Astrocyte of the cerebellum (primary cell): ENCODE data around the gene SCMH1.

ENCODE experiments used
- DNase-seq: peaks from one replicate; pipeline ENCODE4 v3.0.0-alpha.2; 2011; ENCODE audit warnings: low read depth
- H3K4me3 ChIP-seq: 2 replicates; pipeline ENCODE4 v1.5.1; 2011; ENCODE audit warnings: mild to moderate bottlenecking, low read depth, low read length, moderate library complexity
- in situ Hi-C: cut with HindIII; loops from 2 replicates; pipeline ENCODE4 v1.10.0; 2017; ENCODE audit warnings: low sequenced_read_pairs
- TF ChIP-seq, protein P1 (sequence below): IDR thresholded peaks from 2 replicates; pipeline ENCODE4 v1.5.1; 2012; ENCODE audit warnings: low read length, low read depth, moderate library complexity, mild to moderate bottlenecking; ENCODE audit errors: missing control alignments

Gene SCMH1

DNA sequence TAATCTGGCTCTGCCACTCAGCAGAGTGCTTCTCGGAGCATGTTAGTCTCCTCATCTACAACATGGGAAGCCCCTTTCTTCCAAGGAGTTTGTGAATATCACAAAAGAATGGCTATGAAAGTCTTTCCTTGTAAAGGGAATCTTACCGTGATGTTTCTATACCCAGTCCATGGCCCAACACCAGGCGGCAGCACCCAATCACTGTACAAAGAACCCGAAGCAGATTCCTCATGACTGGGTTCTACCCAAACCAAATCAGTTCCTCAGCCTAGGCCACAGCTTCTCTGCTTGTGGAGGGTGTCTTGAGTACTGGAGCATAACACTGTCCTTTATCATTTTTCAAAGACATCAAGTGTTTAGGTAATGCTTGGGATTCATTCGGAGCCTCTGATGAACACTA, 204.0 kb downstream of the SCMH1 start:
- TF ChIP-seq, protein P1, sequence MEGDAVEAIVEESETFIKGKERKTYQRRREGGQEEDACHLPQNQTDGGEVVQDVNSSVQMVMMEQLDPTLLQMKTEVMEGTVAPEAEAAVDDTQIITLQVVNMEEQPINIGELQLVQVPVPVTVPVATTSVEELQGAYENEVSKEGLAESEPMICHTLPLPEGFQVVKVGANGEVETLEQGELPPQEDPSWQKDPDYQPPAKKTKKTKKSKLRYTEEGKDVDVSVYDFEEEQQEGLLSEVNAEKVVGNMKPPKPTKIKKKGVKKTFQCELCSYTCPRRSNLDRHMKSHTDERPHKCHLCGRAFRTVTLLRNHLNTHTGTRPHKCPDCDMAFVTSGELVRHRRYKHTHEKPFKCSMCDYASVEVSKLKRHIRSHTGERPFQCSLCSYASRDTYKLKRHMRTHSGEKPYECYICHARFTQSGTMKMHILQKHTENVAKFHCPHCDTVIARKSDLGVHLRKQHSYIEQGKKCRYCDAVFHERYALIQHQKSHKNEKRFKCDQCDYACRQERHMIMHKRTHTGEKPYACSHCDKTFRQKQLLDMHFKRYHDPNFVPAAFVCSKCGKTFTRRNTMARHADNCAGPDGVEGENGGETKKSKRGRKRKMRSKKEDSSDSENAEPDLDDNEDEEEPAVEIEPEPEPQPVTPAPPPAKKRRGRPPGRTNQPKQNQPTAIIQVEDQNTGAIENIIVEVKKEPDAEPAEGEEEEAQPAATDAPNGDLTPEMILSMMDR = peak; percentile 35
- no peak for DNase-seq
- H3K4me3 ChIP-seq = no peak overlapping the region
- in situ Hi-C loops = loop anchor here (10.0 kb wide), 1 partner anchor 57 kb away; no protein-coding TSS in a partner anchor

DNA sequence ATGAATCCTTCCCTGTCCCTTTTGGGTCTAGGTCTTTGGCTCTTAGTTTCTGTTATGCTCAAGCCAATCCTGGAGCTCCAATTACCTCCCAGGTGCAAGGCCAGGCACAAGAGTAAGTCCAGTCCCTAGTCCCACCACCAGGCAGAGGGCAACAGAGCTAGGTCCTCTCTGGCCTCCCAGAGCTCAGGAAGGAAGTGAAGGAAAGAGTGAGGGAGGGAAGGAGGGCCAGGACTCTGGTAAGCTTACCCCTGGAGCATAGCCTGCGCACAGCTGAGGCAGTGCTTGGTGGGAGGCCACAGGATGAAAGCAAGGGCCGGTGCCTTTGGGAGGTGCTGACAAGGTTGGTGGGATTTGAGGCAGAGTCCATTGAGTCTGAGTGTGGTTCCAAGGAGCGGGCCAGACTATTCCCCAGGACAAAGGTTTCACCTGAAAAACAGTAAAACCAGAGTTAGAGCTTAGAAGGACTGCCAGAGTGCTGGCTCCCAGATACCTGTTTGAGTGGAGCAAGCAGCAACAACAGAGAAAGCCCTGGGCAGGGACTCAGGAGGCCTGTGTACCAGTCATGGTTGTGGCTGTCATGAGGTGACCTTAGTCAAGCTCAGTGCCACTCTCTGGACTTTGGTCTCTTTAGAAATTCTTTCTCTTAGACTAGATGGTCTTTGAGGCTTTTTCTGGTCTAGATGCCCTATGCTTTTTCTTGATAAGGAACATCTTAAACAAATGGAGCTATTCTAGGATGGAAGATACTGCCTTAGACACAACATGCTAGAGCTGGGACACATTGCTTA, 204.8 kb downstream of the SCMH1 start:
- DNase-seq = no peak
- in situ Hi-C loops = loop anchor here (10.0 kb wide), 1 partner anchor 57 kb away; no protein-coding TSS in a partner anchor
- no peak overlapping the region for H3K4me3 ChIP-seq
- TF ChIP-seq, protein P1 = no peak

DNA sequence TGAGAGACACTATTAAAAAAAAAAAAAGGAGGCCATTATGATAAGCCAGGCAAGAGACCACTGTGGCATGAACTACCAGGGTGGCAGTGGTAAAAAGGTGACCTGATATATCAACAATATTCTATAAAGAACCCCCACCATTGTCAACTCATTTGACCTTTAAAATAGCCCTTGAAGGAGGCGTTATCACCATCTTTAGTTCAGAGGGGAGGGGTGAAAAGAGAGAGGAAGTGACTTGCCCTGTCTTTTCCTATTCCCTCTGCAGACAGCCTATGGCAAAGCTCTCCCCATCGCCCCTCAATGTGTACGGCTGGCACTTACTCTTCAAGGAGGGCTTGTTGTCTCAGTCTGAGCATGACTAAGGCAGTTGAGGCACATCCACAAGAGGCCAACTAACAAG, 208.8 kb downstream of the SCMH1 start:
- no peak overlapping the region for H3K4me3 ChIP-seq
- in situ Hi-C loops = loop anchor here (10.0 kb wide), 1 partner anchor 62 kb away; no protein-coding TSS in a partner anchor
- DNase-seq = no peak
- TF ChIP-seq, protein P1 = no peak

DNA sequence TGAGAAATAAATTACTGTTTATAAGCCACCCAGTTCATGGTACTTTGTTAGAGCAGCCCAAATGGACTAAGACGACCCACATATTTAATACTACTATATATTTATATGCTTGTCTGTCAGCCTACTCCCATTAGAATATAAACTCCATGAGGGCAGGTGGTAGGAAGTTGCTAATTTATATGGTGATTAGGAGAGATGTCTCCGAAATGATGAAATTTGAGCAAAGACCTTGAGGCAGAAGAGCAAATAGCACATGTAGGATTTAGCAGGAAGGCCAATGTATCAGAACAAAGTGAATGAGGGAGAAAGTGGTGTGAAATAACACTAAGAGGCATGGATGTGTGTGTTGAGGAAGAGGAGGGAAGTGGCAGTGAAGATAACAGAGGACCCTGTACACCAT, 210.0 kb downstream of the SCMH1 start:
- no peak for DNase-seq
- TF ChIP-seq, protein P1 = no peak
- no peak overlapping the region for H3K4me3 ChIP-seq
- in situ Hi-C loops = loop anchor here (10.0 kb wide), 1 partner anchor 63 kb away; no protein-coding TSS in a partner anchor

DNA sequence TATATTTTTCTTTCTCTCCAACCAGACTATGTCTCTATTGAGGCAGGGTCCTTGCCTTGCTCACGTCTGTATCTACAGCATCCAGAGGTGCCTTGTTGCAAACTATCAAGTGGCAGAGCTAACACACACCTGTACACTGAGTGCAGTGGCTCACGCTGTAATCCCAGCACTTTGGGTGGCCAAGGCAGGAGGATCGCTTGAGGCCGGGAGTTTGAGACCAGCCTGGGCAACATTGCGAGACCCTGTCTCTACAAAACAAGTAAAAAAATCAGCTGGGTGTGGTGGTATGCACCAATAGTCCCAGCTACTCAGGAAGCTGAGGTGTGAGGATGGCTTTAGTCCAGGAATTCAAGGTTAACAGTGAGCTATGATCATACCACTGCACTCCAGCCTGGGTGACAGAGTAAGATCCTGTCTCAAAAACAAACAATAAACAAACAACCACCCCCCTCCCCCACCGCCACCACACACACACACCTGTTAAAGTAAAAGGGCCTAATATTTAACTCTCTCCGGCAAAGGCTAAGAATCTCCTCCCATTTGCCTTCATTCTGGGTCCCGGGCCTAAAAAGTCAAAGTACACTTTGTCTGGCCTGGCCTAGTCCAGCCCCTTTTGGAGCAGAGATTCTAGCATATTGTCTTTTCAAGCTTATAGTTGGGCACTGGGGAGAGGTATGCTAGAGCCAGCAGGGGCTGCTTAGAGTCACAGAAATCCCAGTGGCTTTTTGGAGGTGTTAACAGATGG, 211.1 kb downstream of the SCMH1 start:
- TF ChIP-seq, protein P1 = no peak
- no peak overlapping the region for H3K4me3 ChIP-seq
- DNase-seq = no peak
- in situ Hi-C loops = loop anchor here (10.0 kb wide), 1 partner anchor 64 kb away; no protein-coding TSS in a partner anchor

DNA sequence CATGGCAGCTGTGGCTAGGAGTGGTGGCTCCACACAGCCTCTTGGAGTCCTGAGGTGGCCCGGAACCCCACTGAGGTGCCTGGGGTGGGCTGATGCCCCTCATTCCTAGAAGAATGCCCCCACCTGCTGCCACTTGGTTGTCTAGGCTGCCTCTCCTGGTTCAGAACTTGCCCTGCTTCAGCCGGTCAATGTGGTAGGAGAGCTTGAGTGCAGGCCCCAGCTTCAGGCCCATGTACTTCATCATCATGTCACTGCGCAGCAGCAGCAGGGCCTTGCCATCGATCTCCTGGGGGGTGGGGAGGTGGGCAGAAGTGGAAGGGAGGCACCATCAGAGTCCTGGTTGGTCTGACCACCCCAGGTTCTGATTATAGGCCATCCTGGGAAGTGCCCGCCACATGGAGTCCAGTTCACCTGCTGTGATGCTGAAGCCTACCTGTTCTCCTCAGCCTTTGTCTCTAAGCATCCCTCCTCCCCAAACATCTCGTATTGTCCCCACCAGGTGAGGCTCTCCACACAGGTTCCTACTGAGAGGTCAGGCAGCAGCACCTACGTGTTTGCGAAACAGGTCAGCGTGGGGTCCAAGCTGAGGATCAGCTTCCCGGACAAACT, 214.0 kb downstream of the SCMH1 start:
- TF ChIP-seq, protein P1 = no peak
- in situ Hi-C loops = no loop called here
- DNase-seq = no peak
- no peak overlapping the region for H3K4me3 ChIP-seq
